ENCODE data around the gene PARD3B. TPM values are rescaled to one million over a fixed set of nuclear protein-coding genes. Genes with fewer than 3 reads are reported as not detected.

The PARD3B gene
- total RNA-seq, 1 experiment from 2014 or later: 3.6 TPM

GRCh38 chr2:205293559-205293958, 748.3 kb downstream of the PARD3B start:
- ChIA-PET POLR2A (no interaction called here), CTCF (no interaction called here)
- BruUV-seq (replicated peaks): no TSS peak

GRCh38 chr2:205296959-205297358, 751.7 kb downstream of the PARD3B start:
- no peak overlapping the region for H3K27ac ChIP-seq (ENCODE audit: low read length)
- TF ChIP-seq TCF7L2 (IDR thresholded peaks at IDR 0.05; ENCODE audit: low read depth, low read length) (no peak), POLR2AphosphoS5 (IDR thresholded peaks at IDR 0.05; ENCODE audit: low read depth, low read length) (no peak), CTCF (IDR thresholded peaks at IDR 0.05) (no peak), SIN3A (IDR thresholded peaks at IDR 0.05; ENCODE audit: borderline replicate concordance, insufficient read depth, low read depth, low read length) (no peak), REST (IDR thresholded peaks at IDR 0.05; ENCODE audit: insufficient read depth in 1 of 2, low read depth in 2 of 2, low read length in 1 of 2) (no peak)
- H3K27me3 ChIP-seq (ENCODE audit: control insufficient read depth, insufficient read depth, low read length): no peaks in the 10 kb centered on the region
- H3K36me3 ChIP-seq (ENCODE audit: control insufficient read depth, insufficient read depth, low read length): no peaks in the 10 kb centered on the region
- H3K9me3 ChIP-seq (ENCODE audit: control insufficient read depth, insufficient read depth, low read depth, low read length): no peaks in the 10 kb centered on the region
- BruUV-seq (replicated peaks): no TSS peak
- DNase-seq (ENCODE audit: low read depth, low spot score): no peak
- no peak overlapping the region for H3K4me3 ChIP-seq (ENCODE audit: low read depth in 2 of 2, low read length in 2 of 2)
- intact Hi-C loops (cut with micrococcal nuclease; ENCODE audit: unreplicated experiment): no loop called here
- POLR2A ChIA-PET: interaction anchor here (0.5 kb wide), 1 partner anchor 154 kb away, joined by 3 read pairs; no protein-coding TSS in a partner anchor
- CTCF ChIA-PET: no interaction called here
- no peak for ATAC-seq
- in situ Hi-C loops (cut with HindIII; ENCODE audit: low pct_unique_long_range_greater_than_20kb, low sequenced_read_pairs): no loop called here
- H3K4me1 ChIP-seq (ENCODE audit: control insufficient read depth, insufficient read depth, low read length): no peaks in the 10 kb centered on the region

More at GRCh38 chr2:205293559-205293958, 748.3 kb downstream of the PARD3B start:
- DNase-seq (ENCODE audit: low read depth, low spot score) (no peak), ATAC-seq (no peak)
- Histone ChIP-seq H3K4me3 (ENCODE audit: low read depth in 2 of 2, low read length in 2 of 2) (no peak overlapping the region), H3K27ac (ENCODE audit: low read length) (no peak overlapping the region), H3K36me3 (ENCODE audit: control insufficient read depth, insufficient read depth, low read length) (no peaks in the 10 kb centered on the region), H3K27me3 (ENCODE audit: control insufficient read depth, insufficient read depth, low read length) (no peaks in the 10 kb centered on the region), H3K9me3 (ENCODE audit: control insufficient read depth, insufficient read depth, low read depth, low read length) (no peaks in the 10 kb centered on the region), H3K4me1 (ENCODE audit: control insufficient read depth, insufficient read depth, low read length) (no peaks in the 10 kb centered on the region; the same call in 1 of the 2 replicates)
- intact Hi-C loops (cut with micrococcal nuclease; ENCODE audit: unreplicated experiment): no loop called here
- in situ Hi-C loops (cut with HindIII; ENCODE audit: low pct_unique_long_range_greater_than_20kb, low sequenced_read_pairs): no loop called here
- TF ChIP-seq TCF7L2 (IDR thresholded peaks at IDR 0.05; ENCODE audit: low read depth, low read length) (no peak), SIN3A (IDR thresholded peaks at IDR 0.05; ENCODE audit: borderline replicate concordance, insufficient read depth, low read depth, low read length) (no peak), CTCF (IDR thresholded peaks at IDR 0.05) (no peak), POLR2AphosphoS5 (IDR thresholded peaks at IDR 0.05; ENCODE audit: low read depth, low read length) (no peak), REST (IDR thresholded peaks at IDR 0.05; ENCODE audit: insufficient read depth in 1 of 2, low read depth in 2 of 2, low read length in 1 of 2) (no peak)

All from Panc1 (cell line).